IgD-negative memory B cell (primary cell): Measurements from ENCODE around the gene P2RX7. TPM values are rescaled to one million over a fixed set of nuclear protein-coding genes. Genes with fewer than 3 reads are reported as not detected.
A peak's percentile ranks its signal among the peaks of the same experiment; 100 is the strongest.

ENCODE experiments used
- H3K27ac Mint-ChIP-seq, 3 donors: one replicate each; pipeline ENCODE4 v1.8.0; 2020 to 2022; ENCODE audit warnings: mild to moderate bottlenecking in 3 of 3, mixed read lengths in 3 of 3, moderate library complexity in 1 of 3
- H3K27me3 Mint-ChIP-seq: one replicate; pipeline ENCODE4 v1.8.0; 2021; ENCODE audit warnings: mixed read lengths
- H3K36me3 Mint-ChIP-seq: one replicate; pipeline ENCODE4 v1.8.0; 2020; ENCODE audit warnings: mild to moderate bottlenecking, mixed read lengths
- H3K4me1 Mint-ChIP-seq, 3 donors: one replicate each; pipeline ENCODE4 v1.8.0; 2020 to 2022; ENCODE audit warnings: mixed read lengths in 3 of 3, mild to moderate bottlenecking in 1 of 3
- H3K4me3 Mint-ChIP-seq, 4 donors: one replicate each; pipeline ENCODE4 v1.8.0; 2020 to 2022; ENCODE audit warnings: mild to moderate bottlenecking in 4 of 4, mixed read lengths in 4 of 4, moderate library complexity in 3 of 4
- H3K9me3 Mint-ChIP-seq, 3 donors: one replicate each; pipeline ENCODE4 v1.8.0; 2020 to 2021; ENCODE audit warnings: mixed read lengths in 3 of 3, mild to moderate bottlenecking in 1 of 3
- polyA plus RNA-seq: library from polyadenylated mRNA; unstranded; fragments of 300-500 nt; fragmentation: Illumina TruSeq; gene quantifications from one replicate; pipeline ENCODE4 v1.2.3, GENCODE V29; 2021

P2RX7 gene
- polyA plus RNA-seq: 3.8 TPM

GRCh38 chr12:121132601-121133481 lies at the start of gene P2RX7:
TSS of gene P2RX7 (plus strand) at chr12:121132876. CDS start at chr12:121132971, 95 bp downstream.
- H3K27ac Mint-ChIP-seq: peak within 1 kb of the TSS; percentile 22 to 83 (median 33)

DNA sequence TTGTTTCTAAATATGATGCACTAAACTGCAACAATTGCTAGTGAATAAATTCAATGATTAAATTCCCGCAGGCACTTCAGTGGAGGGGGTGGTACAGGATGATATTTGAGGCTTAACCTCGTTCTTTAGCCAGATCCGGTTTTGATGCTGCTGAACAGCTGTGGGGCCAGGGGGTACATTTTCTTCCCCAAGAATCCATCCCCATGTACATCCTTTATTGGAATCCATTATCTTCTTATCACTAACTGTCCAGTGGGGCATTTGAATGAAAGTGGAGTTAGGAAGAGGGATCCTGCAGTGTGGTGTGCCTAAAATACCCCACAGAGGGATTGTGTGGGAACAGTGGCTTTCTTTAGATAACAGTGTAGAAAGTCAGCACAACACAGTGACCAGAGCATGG lies 48.4 kb upstream of the P2RX7 start:
- H3K27me3 Mint-ChIP-seq: peaks cover 4% of the 10 kb centered on the region
- H3K4me3 Mint-ChIP-seq: no peak overlapping the region
- H3K36me3 Mint-ChIP-seq: no peaks in the 10 kb centered on the region
- H3K27ac Mint-ChIP-seq: no peak overlapping the region
- H3K4me1 Mint-ChIP-seq: peaks cover 0 to 5% (median 4%) of the 10 kb centered on the region in 3 donors
- no peaks in the 10 kb centered on the region for H3K9me3 Mint-ChIP-seq

More at GRCh38 chr12:121132601-121133481, at the start of gene P2RX7:
- Mint-ChIP-seq H3K4me3 (peak within 1 kb of the TSS; percentile 78 to 93 (median 85)), H3K4me1 (peaks cover 28 to 46% (median 46%) of the 10 kb centered on the region in 3 donors), H3K27me3 (no peaks in the 10 kb centered on the region), H3K36me3 (peaks cover 3% of the 10 kb centered on the region), H3K9me3 (peaks cover 0 to 1% (median 0%) of the 10 kb centered on the region in 3 donors)

DNA sequence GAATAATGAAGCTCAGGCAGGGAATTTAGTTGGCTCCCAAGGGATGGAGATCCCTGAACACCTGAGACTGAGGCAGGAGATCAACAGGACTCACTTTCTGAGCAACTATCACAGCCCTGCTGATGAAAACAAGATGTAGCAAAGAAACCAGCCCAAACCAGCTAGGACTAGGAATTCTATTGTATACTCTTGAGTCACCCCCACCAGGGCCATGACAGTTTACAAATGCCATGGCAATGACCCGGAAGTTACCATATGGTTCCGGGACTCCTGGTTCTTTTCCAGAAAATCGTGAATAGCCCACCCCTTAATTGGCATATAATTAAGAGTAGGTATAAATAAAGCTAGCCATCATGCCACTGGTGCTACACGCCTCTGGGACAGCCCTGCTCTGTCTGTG lies 47.6 kb upstream of the P2RX7 start:
- Mint-ChIP-seq H3K36me3 (no peaks in the 10 kb centered on the region), H3K27ac (no peak overlapping the region), H3K4me3 (no peak overlapping the region), H3K27me3 (peaks cover 4% of the 10 kb centered on the region), H3K9me3 (no peaks in the 10 kb centered on the region), H3K4me1 (peaks cover 0 to 5% (median 4%) of the 10 kb centered on the region in 3 donors)

DNA sequence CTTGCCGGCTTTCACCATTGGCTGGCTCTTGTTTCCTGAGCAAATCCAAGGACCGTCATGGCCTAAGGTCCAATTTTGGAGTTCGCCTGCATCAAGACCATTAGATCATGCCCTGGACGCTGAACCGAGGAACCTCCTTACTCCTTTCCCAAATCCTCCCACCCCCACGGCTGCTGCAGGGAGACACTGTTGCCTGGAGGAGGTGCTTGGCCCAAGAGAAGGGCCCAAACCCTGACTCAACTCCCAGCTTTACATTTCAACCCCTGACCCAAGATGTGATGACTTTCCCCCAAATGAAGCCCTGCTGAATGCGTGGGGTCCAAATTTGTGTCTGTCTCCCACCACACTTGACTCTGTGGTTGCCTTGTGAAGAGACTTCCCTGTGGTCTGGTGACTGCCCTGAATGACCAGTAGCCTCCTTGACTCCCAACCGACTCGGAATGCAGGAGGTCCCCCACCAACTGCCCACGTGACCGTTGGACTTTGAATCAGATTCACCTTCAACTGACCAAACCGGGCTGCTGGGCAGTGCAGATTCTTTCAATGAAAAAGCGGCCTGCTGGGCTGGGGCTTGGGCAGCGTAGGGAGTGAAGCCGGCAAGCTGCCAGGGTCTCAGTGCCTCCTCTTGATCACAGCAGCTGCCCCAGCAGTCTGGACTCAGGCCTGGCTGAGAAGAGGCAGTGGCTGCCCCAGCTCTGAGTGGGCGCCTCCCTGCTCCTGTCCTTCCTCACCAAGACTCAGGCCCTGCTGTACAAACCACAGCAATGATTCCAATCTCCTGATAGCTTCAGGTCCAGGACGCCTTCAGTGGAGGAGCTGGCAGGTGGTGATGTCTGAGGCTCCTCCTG lies 46.9 kb upstream of the P2RX7 start:
- no peak overlapping the region for H3K4me3 Mint-ChIP-seq
- no peak overlapping the region for H3K27ac Mint-ChIP-seq
- no peaks in the 10 kb centered on the region for H3K36me3 Mint-ChIP-seq
- peaks cover 0 to 5% (median 4%) of the 10 kb centered on the region in 3 donors for H3K4me1 Mint-ChIP-seq
- no peaks in the 10 kb centered on the region for H3K9me3 Mint-ChIP-seq
- peaks cover 4% of the 10 kb centered on the region for H3K27me3 Mint-ChIP-seq

GRCh38 chr12:121086781-121087295 lies 45.8 kb upstream of the P2RX7 start:
- Mint-ChIP-seq H3K9me3 (no peaks in the 10 kb centered on the region), H3K36me3 (no peaks in the 10 kb centered on the region), H3K27me3 (peaks cover 3% of the 10 kb centered on the region), H3K4me1 (peaks cover 0 to 5% (median 4%) of the 10 kb centered on the region in 3 donors), H3K4me3 (no peak overlapping the region), H3K27ac (no peak overlapping the region)

- no peak overlapping the region for H3K27ac Mint-ChIP-seq
- H3K4me3 Mint-ChIP-seq: no peak overlapping the region
- no peaks in the 10 kb centered on the region for H3K36me3 Mint-ChIP-seq
- peaks cover 3% of the 10 kb centered on the region for H3K27me3 Mint-ChIP-seq
- peaks cover 4 to 9% (median 9%) of the 10 kb centered on the region in 3 donors for H3K4me1 Mint-ChIP-seq
- no peaks in the 10 kb centered on the region for H3K9me3 Mint-ChIP-seq
Observed at GRCh38 chr12:121087467-121088194, 45.0 kb upstream of the P2RX7 start.

DNA sequence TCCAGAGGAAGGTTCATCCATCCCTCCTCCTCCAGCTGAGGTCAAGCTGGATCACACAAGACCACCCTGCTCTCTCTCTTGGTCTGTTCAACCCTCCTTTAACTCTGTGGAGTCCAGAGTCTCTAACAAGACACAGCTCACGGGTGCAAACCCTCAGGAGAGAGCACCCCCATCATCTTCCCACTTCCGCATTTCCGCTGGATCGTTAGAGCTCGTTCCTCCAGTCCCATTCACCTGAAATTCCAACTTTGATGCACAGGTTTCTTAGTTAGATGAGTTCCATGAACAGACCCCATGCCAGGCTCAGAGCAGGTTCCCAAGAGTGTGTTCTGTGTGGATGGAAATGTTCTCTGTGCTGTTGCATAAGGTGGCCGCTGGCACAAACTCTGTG lies 44.5 kb upstream of the P2RX7 start:
- H3K27me3 Mint-ChIP-seq: peaks cover 8% of the 10 kb centered on the region
- no peaks in the 10 kb centered on the region for H3K36me3 Mint-ChIP-seq
- no peaks in the 10 kb centered on the region for H3K9me3 Mint-ChIP-seq
- no peak overlapping the region for H3K4me3 Mint-ChIP-seq
- peaks cover 8 to 14% (median 14%) of the 10 kb centered on the region in 3 donors for H3K4me1 Mint-ChIP-seq
- no peak overlapping the region for H3K27ac Mint-ChIP-seq

GRCh38 chr12:121089031-121089812 lies 43.5 kb upstream of the P2RX7 start:
- Mint-ChIP-seq H3K27me3 (peaks cover 11% of the 10 kb centered on the region), H3K27ac (no peak overlapping the region), H3K4me3 (no peak overlapping the region), H3K36me3 (no peaks in the 10 kb centered on the region), H3K9me3 (no peaks in the 10 kb centered on the region), H3K4me1 (peaks cover 11 to 16% (median 14%) of the 10 kb centered on the region in 3 donors)

DNA sequence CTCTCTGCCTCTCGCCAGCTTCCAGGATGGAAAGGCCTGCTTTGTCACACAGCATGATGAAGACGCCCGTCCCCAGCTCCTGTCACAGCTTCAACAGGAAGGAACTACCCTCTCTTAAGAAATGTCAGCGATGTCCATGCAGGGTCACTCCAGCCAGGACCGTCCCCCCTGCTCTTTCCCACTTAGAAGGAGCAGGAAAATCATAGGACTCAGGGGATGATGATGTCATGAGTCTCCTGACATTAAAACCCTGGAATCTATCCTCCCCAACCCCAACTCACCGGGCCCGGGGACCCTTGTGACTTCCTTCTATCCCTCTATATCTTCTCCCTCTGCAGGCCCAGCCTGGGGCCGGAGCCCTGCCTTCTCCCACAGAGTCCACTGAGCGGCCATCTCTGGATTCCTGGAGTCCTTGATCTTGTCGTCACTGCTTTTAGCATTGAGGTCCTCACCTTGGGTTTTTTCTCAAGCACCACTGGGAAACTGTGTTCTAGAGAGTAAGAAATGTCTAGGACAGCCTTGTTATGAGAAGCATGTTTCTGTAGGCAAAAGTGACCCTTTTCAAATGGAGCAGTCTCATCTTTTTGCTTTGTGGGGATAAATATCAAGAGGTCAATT lies 42.8 kb upstream of the P2RX7 start:
- Mint-ChIP-seq H3K4me1 (peaks cover 12 to 19% (median 14%) of the 10 kb centered on the region in 3 donors), H3K27me3 (peaks cover 13% of the 10 kb centered on the region), H3K4me3 (no peak overlapping the region), H3K36me3 (no peaks in the 10 kb centered on the region), H3K27ac (no peak overlapping the region), H3K9me3 (no peaks in the 10 kb centered on the region)

DNA sequence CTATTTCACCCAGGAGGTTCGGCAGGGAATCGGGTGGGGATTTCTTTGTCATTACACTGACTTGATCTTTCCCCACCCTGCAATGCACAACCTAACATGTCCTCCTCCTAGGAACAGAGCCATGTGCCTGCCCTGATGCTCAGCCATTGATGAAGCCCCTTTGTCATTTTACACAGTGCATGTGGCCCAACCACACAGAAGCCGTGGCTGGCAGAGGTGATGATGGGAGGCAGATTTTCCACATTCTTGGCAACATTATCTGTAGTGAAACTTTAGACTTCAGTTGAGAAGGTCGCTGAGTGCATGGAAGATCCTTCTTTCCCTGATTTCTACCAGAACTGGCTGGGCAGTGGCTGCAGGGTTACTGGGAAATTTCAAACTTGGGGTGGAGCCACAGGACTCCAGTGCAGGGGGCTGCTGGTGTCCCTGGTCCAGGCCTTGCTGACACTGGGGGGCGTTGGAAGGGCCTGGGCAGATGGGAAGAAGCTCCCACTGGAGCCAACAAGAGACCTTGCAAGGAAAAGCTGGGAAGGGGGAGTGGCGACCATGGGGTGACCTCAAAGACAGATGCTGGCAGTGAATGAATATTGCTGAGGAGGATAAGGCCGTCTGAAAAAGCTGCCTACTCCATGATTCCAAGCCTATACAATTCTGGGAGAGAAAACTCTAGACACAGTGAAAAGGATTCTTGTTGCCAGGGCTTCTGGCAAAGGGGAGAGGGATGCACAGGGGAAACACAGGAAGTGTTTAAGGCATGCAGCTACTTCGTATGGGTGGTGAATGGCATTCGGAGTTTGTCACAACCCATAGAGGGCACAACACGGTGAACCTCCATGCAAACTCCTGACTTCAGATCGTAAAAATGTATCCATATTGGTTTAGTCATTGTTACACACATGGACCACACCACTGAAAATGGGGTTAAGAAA lies 41.8 kb upstream of the P2RX7 start:
- no peaks in the 10 kb centered on the region for H3K36me3 Mint-ChIP-seq
- H3K4me3 Mint-ChIP-seq: no peak overlapping the region
- H3K4me1 Mint-ChIP-seq: peaks cover 17 to 26% (median 22%) of the 10 kb centered on the region in 3 donors
- H3K27ac Mint-ChIP-seq: no peak overlapping the region
- peaks cover 20% of the 10 kb centered on the region for H3K27me3 Mint-ChIP-seq
- H3K9me3 Mint-ChIP-seq: no peaks in the 10 kb centered on the region

GRCh38 chr12:121092034-121092433 lies 40.6 kb upstream of the P2RX7 start:
- peaks cover 19 to 29% (median 29%) of the 10 kb centered on the region in 3 donors for H3K4me1 Mint-ChIP-seq
- no peak overlapping the region for H3K27ac Mint-ChIP-seq
- H3K27me3 Mint-ChIP-seq: peaks cover 24% of the 10 kb centered on the region

DNA sequence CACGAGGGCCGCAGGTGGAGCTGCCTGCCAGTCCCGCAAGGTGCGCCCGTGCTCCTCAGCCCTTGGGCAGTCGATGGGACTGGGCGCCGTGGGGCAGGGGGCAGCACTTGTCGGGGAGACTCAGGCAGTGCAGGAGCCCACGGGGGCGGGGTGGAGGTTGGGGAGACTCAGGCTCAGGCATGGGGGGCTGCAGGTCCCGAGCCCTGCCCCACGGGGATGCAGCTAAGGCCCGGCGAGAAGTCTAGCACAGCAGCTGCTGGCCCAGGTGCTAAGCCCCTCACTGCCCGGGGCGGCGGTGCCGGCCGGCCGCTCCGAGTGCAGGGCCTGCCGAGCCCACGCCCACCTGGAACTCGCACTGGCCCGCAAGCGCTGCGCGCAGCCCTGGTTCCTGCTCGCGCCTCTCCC lies 39.2 kb upstream of the P2RX7 start:
- peaks cover 19 to 25% (median 24%) of the 10 kb centered on the region in 3 donors for H3K4me1 Mint-ChIP-seq
- H3K9me3 Mint-ChIP-seq: no peaks in the 10 kb centered on the region
- no peaks in the 10 kb centered on the region for H3K36me3 Mint-ChIP-seq
- peaks cover 21% of the 10 kb centered on the region for H3K27me3 Mint-ChIP-seq
- H3K4me3 Mint-ChIP-seq: no peak overlapping the region
- H3K27ac Mint-ChIP-seq: no peak overlapping the region

More at GRCh38 chr12:121092034-121092433, 40.6 kb upstream of the P2RX7 start:
- Mint-ChIP-seq H3K36me3 (no peaks in the 10 kb centered on the region), H3K9me3 (no peaks in the 10 kb centered on the region), H3K4me3 (peak overlapping the region in 3 of 4 donors; percentile 30 to 92 (median 70))
